Ectodermal cell (in vitro differentiated cells): ENCODE measurements around the gene KCNA4.
"Not testable (repeated sequence)": the region's sequence is repeated elsewhere in the genome, so short reads cannot be mapped to it uniquely, and the experiment has no call there.

Experiments used
- H3K27ac ChIP-seq: 2 replicates; pipeline ENCODE4 v1.7.0; 2013; ENCODE audit warnings: mild to moderate bottlenecking, low read depth, low read length; ENCODE audit not compliant: insufficient read depth, poor library complexity, severe bottlenecking
- H3K27me3 ChIP-seq: 2 replicates; pipeline ENCODE4 v1.7.0; 2013; ENCODE audit warnings: mild to moderate bottlenecking, low read length; ENCODE audit not compliant: insufficient read depth, control insufficient read depth, poor library complexity, severe bottlenecking
- H3K36me3 ChIP-seq: one replicate; pipeline ENCODE4 v1.7.0; 2013; ENCODE audit warnings: low read length; ENCODE audit not compliant: control insufficient read depth, insufficient read depth
- H3K4me1 ChIP-seq: one replicate; pipeline ENCODE4 v1.7.0; 2013; ENCODE audit warnings: low read length; ENCODE audit not compliant: control insufficient read depth, insufficient read depth
- H3K4me3 ChIP-seq: 2 replicates; pipeline ENCODE4 v1.7.0; 2013; ENCODE audit warnings: low read depth, low read length, control low read depth; ENCODE audit not compliant: insufficient read depth
- H3K9me3 ChIP-seq: 2 replicates; pipeline ENCODE4 v1.7.0; 2013; ENCODE audit warnings: mild to moderate bottlenecking, low read length, moderate library complexity; ENCODE audit not compliant: control insufficient read depth
- WGBS, 2 experiments: methylation state at CpG; one replicate each; pipeline ENCODE4 v1.1.7; 2013; ENCODE audit warnings: missing lambda C conversion rate in 2 of 2; 5-methylcytosine and 5-hydroxymethylcytosine counted together

Gene KCNA4

DNA sequence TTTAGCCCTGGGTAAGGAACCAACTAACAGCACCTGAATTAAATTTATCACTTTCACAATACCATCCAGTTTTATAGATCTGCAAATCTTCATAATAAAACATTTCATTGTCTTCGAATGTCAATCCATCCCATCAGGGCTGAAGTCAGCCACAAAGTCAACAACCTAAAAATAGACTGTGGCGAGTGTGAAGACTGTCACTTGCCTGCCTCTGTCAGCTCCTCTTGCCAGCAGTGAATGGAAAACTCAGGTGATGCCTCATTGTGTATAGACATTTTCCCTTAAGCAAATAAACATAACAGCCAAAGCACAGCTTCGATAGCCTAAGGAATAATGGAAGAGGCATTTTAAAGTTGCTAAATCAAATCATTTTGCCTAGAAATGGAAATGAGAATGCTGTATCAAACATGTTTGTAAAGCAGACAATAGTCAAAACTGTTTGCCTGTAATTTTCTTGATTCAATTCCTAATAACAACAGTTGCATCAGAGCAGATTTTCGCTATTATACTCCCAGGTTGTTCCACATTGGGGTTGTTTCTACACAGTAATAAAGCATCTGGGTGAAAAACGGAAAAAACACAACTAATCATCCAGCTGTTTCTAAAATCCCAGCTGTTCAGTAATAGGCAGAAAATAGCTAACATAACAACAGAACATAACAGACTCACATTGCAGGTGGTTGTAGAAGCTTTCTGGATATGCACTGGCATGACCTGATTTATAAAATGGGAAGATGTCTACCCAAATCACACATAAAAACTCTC is 15.7 kb downstream of the KCNA4 start:
- Histone ChIP-seq H3K27ac (no peak overlapping the region), H3K4me1 (no peaks in the 10 kb centered on the region), H3K9me3 (no peaks in the 10 kb centered on the region), H3K4me3 (no peak overlapping the region), H3K36me3 (no peaks in the 10 kb centered on the region), H3K27me3 (no peaks in the 10 kb centered on the region)
- 84 to 95% methylated on average over 4 to 5 of the region's 5 CpGs for WGBS, 2 experiments

DNA sequence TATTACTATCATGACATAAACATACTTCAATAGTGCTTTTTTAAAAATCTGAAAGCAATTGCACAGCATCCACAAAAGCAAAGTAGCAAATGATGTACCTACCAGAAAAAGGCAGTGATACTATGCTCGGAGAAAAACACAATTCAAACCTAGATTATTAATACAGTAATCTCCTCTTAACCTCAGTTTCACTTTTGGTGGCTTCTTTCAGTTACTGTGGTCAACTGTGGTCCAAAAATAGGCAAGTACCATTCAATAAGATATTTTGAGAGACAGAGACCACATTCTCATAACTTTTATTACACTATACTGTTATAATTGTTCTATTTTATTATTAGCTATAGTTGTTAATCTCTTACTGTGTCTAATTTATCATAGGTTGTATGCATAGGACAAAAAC is 20.8 kb downstream of the KCNA4 start:
- Histone ChIP-seq H3K27ac (no peak overlapping the region), H3K36me3 (no peaks in the 10 kb centered on the region), H3K4me3 (no peak overlapping the region), H3K9me3 (no peaks in the 10 kb centered on the region), H3K27me3 (no peaks in the 10 kb centered on the region), H3K4me1 (no peaks in the 10 kb centered on the region)
- 94 to 97% methylated on average over 1 of the region's 1 CpG for WGBS, 2 experiments

GRCh38 chr11:29989174-29989970 is 27.5 kb downstream of the KCNA4 start:
- H3K4me3 ChIP-seq = no peak overlapping the region
- no CpG with 5 or more reads among the region's 1 CpG for WGBS, 2 experiments
- no peaks in the 10 kb centered on the region for H3K36me3 ChIP-seq
- no peaks in the 10 kb centered on the region for H3K4me1 ChIP-seq
- no peak overlapping the region for H3K27ac ChIP-seq
- H3K27me3 ChIP-seq = no peaks in the 10 kb centered on the region
- no peaks in the 10 kb centered on the region for H3K9me3 ChIP-seq

DNA sequence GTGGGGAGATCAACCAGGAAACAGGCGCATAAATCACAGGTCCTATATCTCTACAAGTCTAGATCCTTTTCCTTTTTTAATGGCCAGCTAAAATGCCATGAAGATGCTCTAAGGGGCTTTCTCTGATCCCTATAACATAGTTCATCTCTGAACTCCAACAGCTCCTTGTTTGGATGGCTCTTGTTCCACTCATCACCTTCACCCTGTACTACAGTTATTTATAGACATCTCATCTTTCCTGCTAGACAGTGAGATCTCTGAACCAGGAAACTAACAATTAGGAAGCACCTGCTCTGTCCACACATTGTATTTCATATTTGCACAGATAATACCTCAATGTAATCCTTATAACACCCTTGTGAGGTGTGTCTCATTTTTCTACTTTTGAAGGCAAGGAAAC is 31.6 kb downstream of the KCNA4 start:
- Histone ChIP-seq H3K4me3 (no peak overlapping the region), H3K36me3 (no peaks in the 10 kb centered on the region), H3K4me1 (no peaks in the 10 kb centered on the region), H3K9me3 (no peaks in the 10 kb centered on the region), H3K27ac (no peak overlapping the region), H3K27me3 (no peaks in the 10 kb centered on the region)
- 87 to 97% methylated on average over 1 of the region's 1 CpG for WGBS, 2 experiments

DNA sequence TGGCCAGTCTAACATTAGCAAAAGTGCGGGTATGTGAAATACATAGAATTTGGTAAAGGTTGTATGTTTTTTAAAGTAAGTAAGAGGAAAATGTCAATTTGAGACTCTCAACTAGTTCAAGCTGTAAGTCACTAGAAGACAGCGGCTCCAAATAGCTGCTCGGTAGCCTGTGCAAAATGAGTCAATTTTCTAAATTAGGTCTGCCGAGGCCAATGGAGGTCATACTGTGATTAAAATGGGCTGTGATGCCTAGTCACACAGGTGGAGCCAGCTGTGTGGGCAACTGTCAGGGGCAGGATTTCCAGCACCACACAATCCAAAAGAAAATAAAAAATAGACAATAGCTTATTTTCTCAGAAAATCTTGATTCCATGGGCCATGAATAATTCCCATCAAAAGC is 32.3 kb downstream of the KCNA4 start:
- H3K4me3 ChIP-seq = no peak overlapping the region
- H3K27me3 ChIP-seq = no peaks in the 10 kb centered on the region
- H3K9me3 ChIP-seq = no peaks in the 10 kb centered on the region
- no peaks in the 10 kb centered on the region for H3K36me3 ChIP-seq
- no peak overlapping the region for H3K27ac ChIP-seq
- 90 to 95% methylated on average over 4 of the region's 4 CpGs for WGBS, 2 experiments
- no peaks in the 10 kb centered on the region for H3K4me1 ChIP-seq

DNA sequence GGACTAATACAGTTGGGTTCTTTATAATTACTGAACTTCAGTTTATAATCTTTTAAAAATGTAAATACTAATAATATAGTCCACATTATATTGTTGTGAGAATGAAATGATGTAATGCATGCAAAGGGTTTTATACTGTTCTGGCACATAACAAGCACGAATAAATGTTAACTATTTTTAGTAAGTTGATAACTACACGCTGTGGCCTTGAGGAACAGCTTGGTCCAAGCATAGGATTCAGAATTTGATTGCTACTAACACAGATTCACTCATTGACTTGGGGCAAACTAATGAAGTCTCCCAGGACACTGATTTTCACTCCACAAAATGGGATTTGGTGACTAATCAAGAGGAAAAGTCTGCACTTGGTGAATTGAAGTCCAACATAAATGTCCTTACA is 38.3 kb downstream of the KCNA4 start:
- Histone ChIP-seq H3K4me1 (no peaks in the 10 kb centered on the region), H3K27me3 (no peaks in the 10 kb centered on the region), H3K9me3 (no peaks in the 10 kb centered on the region), H3K4me3 (no peak overlapping the region), H3K36me3 (no peaks in the 10 kb centered on the region), H3K27ac (no peak overlapping the region)
- WGBS, 2 experiments = 94 to 100% methylated on average over 2 of the region's 2 CpGs

DNA sequence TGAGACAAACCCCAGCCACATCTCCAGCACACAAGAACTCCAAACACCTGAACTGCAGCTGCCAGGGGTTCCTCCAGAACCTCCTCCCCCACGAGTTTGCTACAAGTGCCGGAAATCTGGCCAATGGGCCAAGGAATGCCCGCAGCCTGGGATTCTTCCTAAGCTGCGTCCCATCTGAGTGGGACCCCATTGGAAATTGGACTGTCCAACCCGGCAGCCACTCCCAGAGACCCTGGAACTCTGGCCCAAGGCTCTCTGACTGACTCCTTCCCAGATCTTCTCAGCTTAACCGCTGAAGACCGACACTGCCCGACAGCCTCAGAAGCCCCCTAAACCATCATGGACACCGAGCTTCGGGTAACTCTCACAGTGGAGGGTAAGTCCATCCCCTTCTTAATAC is 41.2 kb downstream of the KCNA4 start:
- H3K27ac ChIP-seq, H3K4me1 ChIP-seq, H3K9me3 ChIP-seq, H3K4me3 ChIP-seq, H3K27me3 ChIP-seq, H3K36me3 ChIP-seq: not testable (repeated sequence)
- WGBS, 2 experiments = 94 to 95% methylated on average over 10 of the region's 10 CpGs

- Histone ChIP-seq H3K4me1 (no peaks in the 10 kb centered on the region), H3K27ac (no peak overlapping the region), H3K27me3 (no peaks in the 10 kb centered on the region), H3K9me3 (no peaks in the 10 kb centered on the region), H3K4me3 (no peak overlapping the region), H3K36me3 (no peaks in the 10 kb centered on the region)
- WGBS, 2 experiments = 92 to 96% methylated on average over 2 of the region's 2 CpGs
Measured at GRCh38 chr11:29963796-29964195, 53.0 kb downstream of the KCNA4 start.

DNA sequence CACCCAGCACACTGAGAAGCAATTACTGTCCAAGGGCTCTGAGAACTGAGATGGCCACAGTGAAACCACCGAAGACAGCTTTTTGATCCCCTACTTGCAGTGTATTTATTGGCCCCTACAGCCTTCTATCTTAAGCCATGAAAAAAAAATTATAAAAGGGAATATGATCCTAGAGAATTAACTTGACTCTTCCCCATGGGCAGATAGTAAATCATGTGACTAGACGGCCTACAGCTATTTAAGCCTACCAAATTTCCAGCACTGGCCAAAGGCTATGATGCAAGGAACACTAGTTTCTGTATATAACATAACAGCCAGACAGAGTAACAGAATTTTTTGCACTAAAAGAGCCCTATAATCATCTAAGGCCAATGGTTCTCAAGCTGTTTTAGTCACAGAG is 53.8 kb downstream of the KCNA4 start:
- H3K36me3 ChIP-seq = no peaks in the 10 kb centered on the region
- H3K9me3 ChIP-seq = no peaks in the 10 kb centered on the region
- H3K27me3 ChIP-seq = no peaks in the 10 kb centered on the region
- H3K4me1 ChIP-seq = no peaks in the 10 kb centered on the region
- H3K4me3 ChIP-seq = no peak overlapping the region
- H3K27ac ChIP-seq = no peak overlapping the region
- WGBS, 2 experiments = 87 to 97% methylated on average over 2 of the region's 2 CpGs

GRCh38 chr11:29962243-29962642 is 54.6 kb downstream of the KCNA4 start:
- 77 to 90% methylated on average over 2 of the region's 2 CpGs for WGBS, 2 experiments
- H3K4me1 ChIP-seq = no peaks in the 10 kb centered on the region
- no peak overlapping the region for H3K4me3 ChIP-seq
- no peaks in the 10 kb centered on the region for H3K9me3 ChIP-seq
- no peak overlapping the region for H3K27ac ChIP-seq
- H3K27me3 ChIP-seq = no peaks in the 10 kb centered on the region
- no peaks in the 10 kb centered on the region for H3K36me3 ChIP-seq
